ENCODE measurements around the gene CREB5. TPM values are rescaled to one million over a fixed set of nuclear protein-coding genes. Genes with fewer than 3 reads are reported as not detected.

Gene CREB5
- total and polyA plus RNA-seq, 2 of the 8 experiments (the other 6 are each of a cell fraction or from before 2014, with no cell fraction given): 2.4 to 2.7 TPM

- H2BK12ac ChIP-seq (ENCODE audit: low read depth, low read length): no peak overlapping the region
- H2BK20ac ChIP-seq (ENCODE audit: low read length): no peak overlapping the region
- H3K27me3 ChIP-seq (replicated peaks in 1 of 4; ENCODE audit: control insufficient read depth in 3 of 4, extremely low read depth in 1 of 4, insufficient read depth in 3 of 4, low read length in 3 of 4): no peaks in the 10 kb centered on the region
- no peaks in the 10 kb centered on the region for H3K9me3 ChIP-seq (ENCODE audit: insufficient read depth in 2 of 2, low read depth in 1 of 2, low read length in 1 of 2)
- no peak overlapping the region for H3K27ac ChIP-seq (ENCODE audit: low read depth, low read length)
- WGBS, 2 experiments (ENCODE audit: extremely low coverage in 1 of 2, insufficient coverage in 1 of 2, insufficient read length in 1 of 2, insufficient replicate concordance in 2 of 2, low coverage in 1 of 2, low lambda C conversion rate in 2 of 2, missing lambda C conversion rate in 1 of 2): 68% methylated on average over 15 of the region's 15 CpGs; no CpG with 5 or more reads in 1 of the 2 experiments
- H3K18ac ChIP-seq (ENCODE audit: extremely low read depth, low read length): 0 out of 2 replicates have a peak overlapping the region, but pooled peaks have one; percentile 16
- no peaks in the 10 kb centered on the region for H3K79me2 ChIP-seq (ENCODE audit: control insufficient read depth in 1 of 2, insufficient read depth in 2 of 2, low read length in 2 of 2)
- no peak overlapping the region for H2AK5ac ChIP-seq (ENCODE audit: low read depth, low read length)
- H3K56ac ChIP-seq (replicated peaks; ENCODE audit: insufficient read length, low read depth, low read length): no peak overlapping the region
- H3K9ac ChIP-seq (replicated peaks in 1 of 4; ENCODE audit: extremely low read depth in 1 of 4, low read depth in 3 of 4, low read length in 3 of 4): no peak overlapping the region
- DNase-seq (ENCODE audit: low read depth in 1 of 2, low spot score in 2 of 2): no peak
- H3K4me1 ChIP-seq (replicated peaks in 1 of 4; ENCODE audit: control insufficient read depth in 3 of 4, insufficient read depth in 4 of 4, low read length in 3 of 4): peaks cover 0 to 9% (median 5%) of the 10 kb centered on the region in 4 experiments; a peak in 3 of 7 replicates
- H3K14ac ChIP-seq (ENCODE audit: insufficient read length): no peak overlapping the region
- H3K23me2 ChIP-seq (ENCODE audit: low read depth, low read length): no peaks in the 10 kb centered on the region
- H4K91ac ChIP-seq (replicated peaks; ENCODE audit: insufficient read length, low read length): no peak overlapping the region
- CTCF ChIA-PET (ENCODE audit: partially characterized antibody): interaction anchor here (0.6 to 1.0 kb wide), 3 partner anchors 22 to 384 kb away, joined by 3 to 4 read pairs (median 3); no protein-coding TSS in a partner anchor
- TF ChIP-seq JUN (IDR thresholded peaks at IDR 0.05; ENCODE audit: low read depth, low read length) (no peak), MAFK (IDR thresholded peaks at IDR 0.05; ENCODE audit: low read depth, low read length) (peak; percentile 45; the same call in 1 of the 2 replicates), TEAD4 (IDR thresholded peaks at IDR 0.05; ENCODE audit: low read depth, low read length) (no peak), EZH2 (IDR thresholded peaks at IDR 0.05; ENCODE audit: low read depth, low read length, severe bottlenecking) (no peak), RBBP5 (IDR thresholded peaks at IDR 0.05; ENCODE audit: borderline replicate concordance, low read depth, low read length) (no peak), CEBPB (IDR thresholded peaks at IDR 0.05; ENCODE audit: low read depth, low read length) (peak; percentile 43; the same call in 1 of the 2 replicates), RNF2 (IDR thresholded peaks at IDR 0.05; ENCODE audit: borderline replicate concordance, low read depth, low read length, missing control alignments, poor library complexity, severe bottlenecking) (no peak)
- no peak overlapping the region for H4K8ac ChIP-seq (ENCODE audit: extremely low read depth, insufficient read depth, low read length)
- peak overlapping the region; percentile 12; the same call in 1 of the 2 replicates for H2AFZ ChIP-seq (ENCODE audit: low read length)
- H2BK15ac ChIP-seq (ENCODE audit: low read length): no peak overlapping the region
- peak overlapping the region in 1 of 2 experiments; percentile 44; a peak in 2 of 4 replicates for H3K4me2 ChIP-seq (ENCODE audit: insufficient read depth in 1 of 2, low read depth in 2 of 2, low read length in 2 of 2)
- peak overlapping the region in 1 of 4 experiments; percentile 27; a peak in 1 of 8 replicates for H3K4me3 ChIP-seq (ENCODE audit: extremely low read depth in 1 of 4, insufficient read depth in 2 of 4, low read depth in 3 of 4, low read length in 4 of 4)
- no peaks in the 10 kb centered on the region for H4K20me1 ChIP-seq (replicated peaks in 1 of 2; ENCODE audit: control insufficient read depth in 1 of 2, insufficient read depth in 2 of 2, low read length in 2 of 2)
- FAIRE-seq: peak; percentile 60
- H2BK120ac ChIP-seq (replicated peaks; ENCODE audit: low read depth, low read length): no peak overlapping the region
- H3K36me3 ChIP-seq (ENCODE audit: control insufficient read depth in 2 of 4, insufficient read depth in 4 of 4, low read length in 3 of 4): no peaks in the 10 kb centered on the region; a peak in 1 of 8 replicates
- no peak overlapping the region for H2BK5ac ChIP-seq (ENCODE audit: low read depth, low read length)
- no peak overlapping the region for H3K23ac ChIP-seq (ENCODE audit: insufficient read length)
- H3K79me1 ChIP-seq (ENCODE audit: low read depth, low read length): no peaks in the 10 kb centered on the region
- POLR2A ChIA-PET (ENCODE audit: partially characterized antibody): interaction anchor here (0.6 to 1.2 kb wide), 3 partner anchors 19 to 28 kb away, joined by 3 read pairs; no protein-coding TSS in a partner anchor
- no peak overlapping the region for H3K4ac ChIP-seq (replicated peaks; ENCODE audit: insufficient read length, low read depth, low read length)
- no peak overlapping the region for H4K5ac ChIP-seq (ENCODE audit: insufficient read length, low read depth, low read length)
These were observed 296.0 kb downstream of the CREB5 start for GRCh38 chr7:28708033-28708951.
